ENCODE measurements around the gene MPDU1.

Gene MPDU1

GRCh38 chr17:7569571-7569970 is 14.1 kb upstream of the MPDU1 start:
- CTCF ChIA-PET: interaction anchor here (1.0 kb wide), 1 partner anchor 8 kb away, joined by 3 read pairs; no protein-coding TSS in a partner anchor
- no peak for TF ChIP-seq CTCF (conservative IDR thresholded peaks at IDR 0.05; ENCODE audit: low read depth)
- POLR2A ChIA-PET (ENCODE audit: low non-redundant PET): no interaction called here
- H3K27ac ChIP-seq: no peak overlapping the region
- DNase-seq (ENCODE audit: low spot score): no peak

- no peak for TF ChIP-seq CTCF (conservative IDR thresholded peaks at IDR 0.05; ENCODE audit: low read depth)
- CTCF ChIA-PET: interaction anchor here (0.8 to 1.0 kb wide), 2 partner anchors 9 kb away, joined by 3 to 4 read pairs; partner anchors contain the start of gene SENP3
- POLR2A ChIA-PET (ENCODE audit: low non-redundant PET): no interaction called here
- H3K27ac ChIP-seq: peak overlapping the region; percentile 63
- DNase-seq (ENCODE audit: low spot score): no peak
These were observed 13.3 kb upstream of the MPDU1 start for GRCh38 chr17:7570351-7570750.

- CTCF ChIA-PET: interaction anchor here (0.6 to 0.9 kb wide), 2 partner anchors 12 to 51 kb away, joined by 4 to 5 read pairs; no protein-coding TSS in a partner anchor
- POLR2A ChIA-PET (ENCODE audit: low non-redundant PET): interaction anchor here (0.6 to 1.1 kb wide), 2 partner anchors 15 to 87 kb away, joined by 3 to 4 read pairs; no protein-coding TSS in a partner anchor
- peak overlapping the region; percentile 98 for H3K27ac ChIP-seq
- DNase-seq (ENCODE audit: low spot score): no peak
- TF ChIP-seq CTCF (conservative IDR thresholded peaks at IDR 0.05; ENCODE audit: low read depth): no peak
These were observed 11.4 kb upstream of the MPDU1 start for GRCh38 chr17:7572338-7572587.

- TF ChIP-seq CTCF (conservative IDR thresholded peaks at IDR 0.05; ENCODE audit: low read depth): no peak
- POLR2A ChIA-PET (ENCODE audit: low non-redundant PET): interaction anchor here (0.6 to 3.4 kb wide), 4 partner anchors 11 to 87 kb away, joined by 3 to 28 read pairs (median 4); partner anchors contain the start of genes MPDU1 and SOX15
- CTCF ChIA-PET: interaction anchor here (0.6 kb wide), 2 partner anchors 52 to 115 kb away, joined by 5 read pairs; no protein-coding TSS in a partner anchor
- peak overlapping the region; percentile 98 for H3K27ac ChIP-seq
- DNase-seq (ENCODE audit: low spot score): peak; percentile 99
These were observed 10.9 kb upstream of the MPDU1 start for GRCh38 chr17:7572588-7573323.

GRCh38 chr17:7573324-7574080 is 10.2 kb upstream of the MPDU1 start:
- peak overlapping the region; percentile 98 for H3K27ac ChIP-seq
- TF ChIP-seq CTCF (conservative IDR thresholded peaks at IDR 0.05; ENCODE audit: low read depth): no peak
- DNase-seq (ENCODE audit: low spot score): peak; percentile 86
- CTCF ChIA-PET: interaction anchor here (0.6 to 1.4 kb wide), 3 partner anchors 16 to 114 kb away, joined by 3 to 8 read pairs (median 5); partner anchors contain the start of genes SOX15 and TP53
- POLR2A ChIA-PET (ENCODE audit: low non-redundant PET): interaction anchor here (1.0 to 3.4 kb wide), 3 partner anchors 10 to 16 kb away, joined by 4 to 28 read pairs (median 9); partner anchors contain the start of genes MPDU1 and SOX15
